ENCODE results near the gene HACD1. TPM values are rescaled to one million over a fixed set of nuclear protein-coding genes. Genes with fewer than 3 reads are reported as not detected.

Gene HACD1
- total and polyA plus RNA-seq, 10 of the 15 experiments (the other 5 are each of a cell fraction or from before 2014, with no cell fraction given) = 0.22 to 1.5 (median 0.78) TPM; not detected in 1

GRCh38 chr10:17624996-17625395 is 7.8 kb upstream of the HACD1 start (continued):
- TF ChIP-seq BCL3 (IDR thresholded peaks at IDR 0.05; ENCODE audit: borderline replicate concordance, insufficient read depth, low read depth, low read length, poor library complexity, severe bottlenecking) (no peak), ZNF687 (IDR thresholded peaks at IDR 0.05) (no peak), GABPA (IDR thresholded peaks at IDR 0.05; ENCODE audit: low read depth) (no peak), SMC3 (IDR thresholded peaks at IDR 0.05; ENCODE audit: borderline replicate concordance, low read length) (no peak)

- Histone ChIP-seq H3K36me3 (ENCODE audit: control insufficient read depth in 2 of 2, insufficient read depth in 2 of 2, low read length in 1 of 2) (no peaks in the 10 kb centered on the region), H2AFZ (ENCODE audit: control insufficient read depth, low read depth, low read length) (no peak overlapping the region), H3K27ac (ENCODE audit: control insufficient read depth, insufficient read depth) (no peak overlapping the region), H3K4me1 (ENCODE audit: control insufficient read depth, insufficient read depth, low read length) (no peaks in the 10 kb centered on the region), H3K4me3 (no peak overlapping the region), H3K9ac (ENCODE audit: control insufficient read depth, insufficient read depth, low read length) (no peak overlapping the region), H4K20me1 (ENCODE audit: control insufficient read depth, insufficient read depth) (no peaks in the 10 kb centered on the region), H3K9me3 (replicated peaks; ENCODE audit: control insufficient read depth, insufficient read depth, low read length) (no peaks in the 10 kb centered on the region), H3K27me3 (replicated peaks in 1 of 2; ENCODE audit: control insufficient read depth in 2 of 2, insufficient read depth in 2 of 2, low read length in 1 of 2) (no peaks in the 10 kb centered on the region), H3K4me2 (ENCODE audit: control insufficient read depth, insufficient read depth) (no peak overlapping the region), H3K79me2 (ENCODE audit: control insufficient read depth, insufficient read depth, low read length) (no peaks in the 10 kb centered on the region)
- TF ChIP-seq KDM1A (IDR thresholded peaks at IDR 0.05; ENCODE audit: borderline replicate concordance) (no peak), RBBP5 (conservative IDR thresholded peaks at IDR 0.05) (no peak), RELB (IDR thresholded peaks at IDR 0.05; ENCODE audit: low read depth) (no peak)
- POLR2A ChIA-PET = no interaction called here
- FAIRE-seq (no peak), ATAC-seq (no peak), DNase-seq (ENCODE audit: low read depth, low spot score) (no peak)
- intact Hi-C loops (cut with micrococcal nuclease; ENCODE audit: unreplicated experiment) = no loop called here
- SMC1A ChIA-PET (ENCODE audit: uncharacterized antibody, unreplicated experiment) = interaction anchor here (0.5 to 1.7 kb wide), 5 partner anchors 12 to 175 kb away, joined by 3 to 7 read pairs (median 4); no protein-coding TSS in a partner anchor
- 55% methylated on average over 8 of the region's 8 CpGs for WGBS (ENCODE audit: insufficient coverage, insufficient replicate concordance, low lambda C conversion rate, missing lambda C conversion rate)
- RAD21 ChIA-PET (ENCODE audit: unreplicated experiment) = no interaction called here
- CTCF ChIA-PET = interaction anchor here (0.6 to 1.6 kb wide), 3 partner anchors 16 to 143 kb away, joined by 3 to 6 read pairs (median 4); no protein-coding TSS in a partner anchor
- BruUV-seq (replicated peaks) = no TSS peak
- in situ Hi-C loops (cut with MboI) = no loop called here
Measured at GRCh38 chr10:17622061-17622460, 4.9 kb upstream of the HACD1 start.

All from GM12878 (cell line).